COLO668 (cell line): ENCODE results near the gene ZNF444.
A peak's percentile ranks its signal among the peaks of the same experiment; 100 is the strongest.

Experiments
- DNase-seq: peaks from one replicate; lab custom pipeline; 2025; ENCODE audit not compliant: unreplicated experiment; lab: John Stamatoyannopoulos, UW

ZNF444 gene

GRCh38 chr19:56106993-56107392 lies 34.1 kb upstream of the ZNF444 start:
- DNase-seq: no peak

DNA sequence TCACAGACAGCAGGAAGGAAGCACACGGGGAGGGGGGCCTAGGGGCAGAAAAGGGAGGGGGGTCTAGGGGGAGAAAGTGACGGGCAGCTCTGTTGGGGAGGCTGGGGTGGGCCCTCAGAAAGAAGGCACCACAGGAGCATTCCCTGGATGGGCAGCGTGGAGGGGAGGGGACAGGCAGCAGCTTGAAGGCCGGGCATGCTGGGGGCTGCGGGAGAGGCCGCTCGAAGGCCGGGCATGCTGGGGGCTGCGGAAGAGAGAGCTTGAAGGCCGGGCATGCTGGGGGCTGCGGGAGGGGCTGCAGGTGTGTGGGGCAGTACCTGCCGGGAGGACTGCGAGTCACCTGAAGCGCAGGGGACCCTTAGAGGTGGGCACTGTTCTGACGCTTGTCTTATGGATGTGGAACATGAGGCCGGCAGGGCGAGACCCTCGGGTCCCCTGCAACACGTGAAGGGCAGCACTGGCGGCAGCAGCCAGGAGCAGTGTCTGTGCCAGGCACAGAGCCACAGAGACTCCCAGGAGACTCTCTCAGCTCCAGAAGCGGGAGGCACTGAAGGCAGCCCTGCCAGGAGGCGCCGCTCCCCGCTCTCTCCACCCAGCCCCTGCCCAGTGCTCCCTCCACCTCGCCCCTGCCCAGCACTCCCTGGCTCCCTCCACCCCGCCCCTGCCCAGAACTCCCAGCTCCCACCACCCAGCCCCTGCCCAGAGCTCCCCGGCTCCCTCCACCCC lies 33.3 kb upstream of the ZNF444 start:
- DNase-seq: no peak

DNA sequence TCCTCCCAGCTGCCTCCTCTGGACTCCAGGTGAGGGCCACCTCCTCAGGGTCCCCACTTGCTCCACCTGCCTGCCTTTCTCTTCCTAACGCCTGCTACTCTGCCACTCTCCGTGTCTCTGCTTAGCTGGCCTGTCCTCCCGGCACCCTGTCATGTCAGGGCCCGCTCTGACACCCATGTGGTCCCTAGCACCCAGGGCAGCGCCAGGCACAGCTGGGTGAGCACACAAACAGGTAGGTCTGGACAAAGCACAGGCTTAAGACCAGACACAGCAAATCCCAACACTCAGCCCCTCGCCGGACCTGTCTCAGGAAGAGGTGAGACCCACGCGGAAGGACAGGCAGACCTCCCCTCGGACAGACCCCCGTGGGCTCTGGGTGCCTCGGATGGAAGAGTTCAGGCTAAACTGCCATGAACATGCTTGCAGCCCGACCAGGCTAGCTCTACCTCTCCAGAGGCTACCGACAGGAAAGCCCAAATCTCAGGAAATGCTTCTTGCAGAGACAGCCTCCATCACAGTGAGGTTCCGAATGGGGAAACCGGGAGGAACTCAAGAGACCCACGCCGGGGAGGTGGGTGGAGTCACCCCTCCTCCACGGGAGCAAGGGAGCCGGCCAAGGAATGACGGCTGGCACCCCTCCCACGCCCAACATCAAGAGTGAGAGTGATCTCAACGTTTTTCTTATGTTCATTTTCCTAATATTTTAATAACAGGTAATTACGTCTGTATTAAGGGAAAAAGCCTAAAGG lies 32.5 kb upstream of the ZNF444 start:
- no peak for DNase-seq

DNA sequence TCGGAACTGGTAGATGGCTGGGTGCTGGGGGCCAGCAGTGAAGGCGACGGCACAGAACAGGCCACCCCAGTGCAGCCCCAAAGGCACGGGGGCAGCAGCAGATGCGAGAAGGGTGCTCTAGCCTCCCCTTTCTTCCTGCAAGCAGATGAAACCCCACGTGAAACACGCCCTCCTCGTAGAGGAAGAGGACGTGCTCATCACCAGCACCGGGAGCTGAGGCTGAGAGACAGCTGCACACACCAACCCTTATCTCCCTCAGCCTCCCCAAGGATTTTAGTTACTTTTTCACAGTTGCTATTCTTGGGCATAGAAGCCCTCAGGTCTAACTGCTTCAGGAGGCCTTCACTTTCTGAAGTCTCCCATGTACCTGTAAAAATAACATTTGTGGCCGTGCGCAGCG lies 31.9 kb upstream of the ZNF444 start:
- no peak for DNase-seq

GRCh38 chr19:56110515-56111448 lies 30.3 kb upstream of the ZNF444 start:
- peak; percentile 18 for DNase-seq

DNA sequence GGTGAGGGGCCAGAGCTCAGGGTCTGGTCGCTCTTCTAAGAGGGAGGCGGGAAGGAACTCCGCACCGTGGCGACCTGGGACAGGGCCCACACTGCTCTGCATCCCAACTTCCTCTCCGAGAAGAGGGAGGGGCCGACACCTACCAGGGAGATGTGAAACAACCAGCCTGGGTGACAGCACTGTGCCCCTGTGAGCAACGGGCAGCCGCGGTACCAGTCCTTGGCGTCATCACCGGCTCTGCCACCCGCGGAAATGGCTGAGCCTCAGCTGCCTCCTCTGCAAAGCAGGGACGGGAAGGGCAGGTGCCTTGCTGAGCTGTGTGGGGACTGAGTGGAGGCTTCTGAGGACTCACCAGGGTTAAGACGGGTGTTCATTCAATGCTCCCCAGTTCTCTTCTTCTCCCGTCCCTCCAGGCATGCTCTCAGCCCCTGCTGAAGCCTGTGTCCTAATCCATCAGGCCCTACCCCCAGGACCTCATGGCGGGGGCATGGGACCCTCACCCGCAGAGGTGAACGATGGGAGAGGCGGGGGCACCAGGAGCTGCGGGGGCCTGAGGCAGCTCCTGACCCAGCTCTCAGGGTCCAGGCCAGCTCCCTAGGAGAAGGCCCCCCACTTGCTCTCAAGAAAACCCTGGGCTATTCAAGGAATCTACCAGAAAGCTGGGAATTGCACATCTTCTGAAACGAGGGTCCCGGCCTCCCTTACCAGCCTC lies 29.3 kb upstream of the ZNF444 start:
- peak; percentile 15 for DNase-seq

DNA sequence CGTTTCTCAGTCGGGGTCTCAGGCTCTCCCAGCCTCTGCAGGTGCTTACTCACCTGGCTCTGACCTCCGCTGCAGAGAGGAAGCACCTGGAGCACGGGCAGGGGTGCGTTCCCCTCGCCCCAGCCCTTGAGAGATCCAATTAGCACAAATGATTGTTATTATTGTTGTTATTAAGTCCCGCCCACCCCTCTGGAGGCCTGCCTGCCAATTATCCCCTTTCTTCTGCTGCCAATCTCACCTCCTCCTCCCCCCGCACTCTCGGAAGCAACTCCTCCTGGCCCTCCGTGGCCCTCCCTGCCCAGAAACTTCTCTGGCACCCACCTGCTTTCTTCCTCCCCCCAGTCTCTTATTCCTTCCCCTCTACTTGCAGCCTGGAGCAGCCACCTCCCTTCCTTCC lies 28.8 kb upstream of the ZNF444 start:
- no peak for DNase-seq

GRCh38 chr19:56113074-56113632 lies 27.9 kb upstream of the ZNF444 start:
- DNase-seq: no peak

GRCh38 chr19:56114051-56114777 lies 26.9 kb upstream of the ZNF444 start:
- DNase-seq: peak; percentile 47

GRCh38 chr19:56114778-56115110 lies 26.3 kb upstream of the ZNF444 start:
- no peak for DNase-seq

DNA sequence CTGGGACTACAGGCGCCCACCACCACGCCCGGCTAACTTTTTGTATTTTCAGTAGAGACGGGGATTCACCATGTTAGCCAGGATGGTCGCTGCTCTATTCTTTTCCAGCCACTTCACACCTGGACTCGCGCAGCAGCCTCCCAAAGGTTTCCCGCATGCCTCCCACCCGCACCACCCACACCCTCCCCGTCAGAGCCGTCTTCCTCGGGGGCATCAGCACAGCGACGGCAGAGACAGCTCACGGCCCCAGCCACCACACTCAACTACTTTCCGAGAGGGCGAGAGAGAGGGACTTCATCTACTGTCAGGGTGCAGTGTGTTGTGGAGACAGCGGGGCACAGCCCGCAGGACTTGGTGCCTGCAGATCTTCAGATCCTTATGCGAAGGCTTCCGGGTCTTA lies 25.6 kb upstream of the ZNF444 start:
- no peak for DNase-seq

- no peak for DNase-seq
These were observed 24.5 kb upstream of the ZNF444 start for GRCh38 chr19:56116606-56117005.

- DNase-seq: no peak
These were observed 23.7 kb upstream of the ZNF444 start for GRCh38 chr19:56117376-56117884.

GRCh38 chr19:56117889-56118288 lies 23.2 kb upstream of the ZNF444 start:
- no peak for DNase-seq

DNA sequence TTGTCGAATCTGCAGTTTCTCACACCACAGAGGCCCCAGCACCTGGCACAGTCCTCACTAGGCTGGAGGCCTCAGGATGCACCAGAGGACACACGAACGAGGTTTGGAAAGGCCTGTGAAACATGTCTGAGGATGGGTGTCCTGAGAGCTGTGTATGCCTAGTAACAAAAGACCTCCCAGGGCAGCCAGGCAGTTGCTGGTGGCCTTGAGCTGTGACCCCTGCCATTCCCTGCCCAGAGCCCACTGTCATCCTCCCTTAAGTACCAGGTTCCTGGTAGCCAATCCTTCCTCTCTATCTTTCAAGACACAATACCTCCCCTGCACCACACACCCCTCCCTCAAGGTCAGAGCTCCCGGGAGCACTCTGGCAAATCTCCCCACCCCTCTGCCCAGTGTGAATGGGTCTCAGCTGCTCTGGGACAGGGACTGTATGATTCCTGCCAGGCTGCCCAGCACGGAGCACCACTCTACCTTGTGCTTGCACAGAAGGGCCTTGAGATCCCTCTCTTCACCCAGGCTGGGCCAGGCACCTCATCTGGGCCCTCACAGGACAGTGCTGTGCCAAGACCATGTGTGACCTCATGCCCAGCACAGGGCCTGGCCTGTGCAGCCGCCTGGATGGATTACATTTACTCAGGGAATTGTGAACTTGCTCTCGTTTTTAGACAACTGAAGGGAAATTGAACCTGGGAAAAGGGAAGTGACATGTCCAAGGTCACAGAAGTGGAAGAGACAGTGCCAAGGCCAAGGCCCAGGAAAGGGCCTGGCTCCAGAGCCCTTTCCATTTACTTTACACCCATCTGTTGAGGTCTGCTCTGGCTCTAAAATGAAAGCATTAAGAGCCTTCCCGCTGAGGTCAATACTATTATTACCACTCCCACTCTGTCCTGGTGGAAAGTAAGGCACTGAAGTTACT lies 22.2 kb upstream of the ZNF444 start:
- DNase-seq: no peak

GRCh38 chr19:56119582-56119978 lies 21.5 kb upstream of the ZNF444 start:
- DNase-seq: peak; percentile 55

DNA sequence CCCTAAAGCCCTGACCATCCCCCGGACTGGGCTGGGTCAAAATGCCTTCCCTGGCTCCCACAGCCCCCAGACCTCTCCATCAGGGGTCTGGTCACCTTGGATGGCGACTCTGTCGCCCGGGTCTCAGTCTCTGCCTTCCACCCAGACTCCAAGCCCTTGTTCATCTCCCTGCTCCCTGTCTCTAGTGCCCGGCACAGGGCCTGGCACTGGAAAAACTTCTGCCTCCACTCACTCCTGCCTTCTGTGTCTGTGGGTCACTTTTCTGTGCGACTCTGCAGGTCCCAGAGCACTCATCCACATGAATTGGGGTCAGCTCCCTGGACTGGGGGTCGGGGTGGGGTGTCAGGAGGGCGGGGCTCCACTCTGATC lies 21.1 kb upstream of the ZNF444 start:
- DNase-seq: no peak

- DNase-seq: peak; percentile 89
These were observed 20.5 kb upstream of the ZNF444 start for GRCh38 chr19:56120371-56121179.
